Erythroblast (primary cell): ENCODE results near the gene ETV3.

ENCODE experiments used
- GATA1 ChIP-seq: IDR thresholded peaks from 2 replicates; pipeline ENCODE4 v1.6.1; 2011; ENCODE audit warnings: low read depth, mild to moderate bottlenecking, control low read depth, low read length, moderate library complexity
- POLR2A ChIP-seq: IDR thresholded peaks from 2 replicates; pipeline ENCODE4 v1.6.1; 2011; ENCODE audit warnings: mild to moderate bottlenecking, low read length

- TF ChIP-seq POLR2A = no peak
- no peak for TF ChIP-seq GATA1
Observed at GRCh38 chr1:157091668-157092273, 46.4 kb downstream of the ETV3 start.
